Stimulated activated CD4-positive, alpha-beta T cell treated with anti-CD3 and anti-CD28 coated beads, Interleukin-1b, Interleukin-23, amount 100 ng/mL, for 4 hours (primary cell): Measurements from ENCODE around the gene UBTF.

Experiments used
- DNase-seq, 2 donors: peaks; one replicate each; pipeline ENCODE4 v3.0.0-alpha.2; 2020; ENCODE audit warnings: low read depth in 2 of 2

UBTF gene, protein sequence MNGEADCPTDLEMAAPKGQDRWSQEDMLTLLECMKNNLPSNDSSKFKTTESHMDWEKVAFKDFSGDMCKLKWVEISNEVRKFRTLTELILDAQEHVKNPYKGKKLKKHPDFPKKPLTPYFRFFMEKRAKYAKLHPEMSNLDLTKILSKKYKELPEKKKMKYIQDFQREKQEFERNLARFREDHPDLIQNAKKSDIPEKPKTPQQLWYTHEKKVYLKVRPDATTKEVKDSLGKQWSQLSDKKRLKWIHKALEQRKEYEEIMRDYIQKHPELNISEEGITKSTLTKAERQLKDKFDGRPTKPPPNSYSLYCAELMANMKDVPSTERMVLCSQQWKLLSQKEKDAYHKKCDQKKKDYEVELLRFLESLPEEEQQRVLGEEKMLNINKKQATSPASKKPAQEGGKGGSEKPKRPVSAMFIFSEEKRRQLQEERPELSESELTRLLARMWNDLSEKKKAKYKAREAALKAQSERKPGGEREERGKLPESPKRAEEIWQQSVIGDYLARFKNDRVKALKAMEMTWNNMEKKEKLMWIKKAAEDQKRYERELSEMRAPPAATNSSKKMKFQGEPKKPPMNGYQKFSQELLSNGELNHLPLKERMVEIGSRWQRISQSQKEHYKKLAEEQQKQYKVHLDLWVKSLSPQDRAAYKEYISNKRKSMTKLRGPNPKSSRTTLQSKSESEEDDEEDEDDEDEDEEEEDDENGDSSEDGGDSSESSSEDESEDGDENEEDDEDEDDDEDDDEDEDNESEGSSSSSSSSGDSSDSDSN

GRCh38 chr17:44219616-44220212 lies at the start of gene UBTF:
Gene UBTF (minus strand): TSS chr17:44219675. CDS start chr17:44218229, 1,446 bp downstream.
- DNase-seq = peak; percentile 56 to 58

DNA sequence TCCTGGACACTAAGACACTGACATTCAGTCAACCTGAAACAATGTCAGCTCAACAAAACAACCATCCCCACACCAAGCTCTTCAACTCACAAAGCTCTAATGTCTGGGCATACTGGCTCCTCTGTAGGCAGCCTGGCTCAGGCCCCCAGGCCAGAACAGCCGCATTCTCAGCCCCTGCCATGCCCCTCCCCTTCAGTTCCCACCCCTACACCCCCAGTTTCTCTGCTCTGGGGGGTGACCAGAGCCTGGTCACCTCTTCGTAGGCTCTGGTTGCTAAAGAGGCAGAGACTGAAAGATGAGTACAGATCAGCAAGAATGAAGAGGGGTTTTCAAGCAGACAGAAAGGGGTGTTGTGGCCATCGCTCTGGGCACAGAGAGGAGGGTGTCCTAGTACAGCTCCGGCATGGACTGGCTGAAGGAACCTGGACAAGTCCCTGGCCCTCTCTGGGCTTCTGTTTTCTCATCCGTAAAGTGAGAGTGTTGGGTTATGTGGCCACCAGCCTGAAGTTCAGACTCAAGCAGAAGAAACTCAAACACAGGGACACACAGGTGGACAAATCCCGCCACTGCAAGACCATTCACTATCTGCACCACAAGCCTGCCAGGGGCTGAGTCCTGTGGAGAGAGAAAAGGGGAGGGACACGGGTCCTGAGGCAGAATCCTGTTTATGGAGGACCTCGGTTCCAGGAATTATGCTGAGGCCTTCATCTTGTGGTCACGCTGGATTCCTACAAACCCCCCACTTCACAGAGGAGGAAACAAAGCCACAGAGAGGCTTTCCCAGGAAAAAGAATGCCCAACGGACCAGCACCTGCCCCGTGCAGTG lies 49.4 kb upstream of the UBTF start:
- DNase-seq = no peak

GRCh38 chr17:44267818-44268490 lies 48.5 kb upstream of the UBTF start, which contains the start of gene SLC4A1:
Gene SLC4A1 (minus strand): TSS chr17:44268135. CDS start chr17:44262866, 5,269 bp downstream.
- DNase-seq = no peak

DNA sequence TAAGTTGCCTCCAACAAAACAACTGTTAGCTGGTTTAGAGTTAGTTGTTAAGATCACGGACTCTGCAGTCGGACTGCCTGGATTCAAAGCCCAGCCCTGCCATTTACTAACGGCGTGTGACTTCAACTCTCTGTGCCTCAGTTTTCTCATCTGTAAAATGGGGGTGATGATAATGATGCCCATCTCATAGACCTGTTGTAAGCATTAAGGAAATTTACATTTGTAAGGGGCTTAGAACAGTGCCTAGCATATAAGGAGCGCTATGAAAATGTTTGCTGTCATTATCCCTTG lies 47.6 kb upstream of the UBTF start:
- DNase-seq = no peak

DNA sequence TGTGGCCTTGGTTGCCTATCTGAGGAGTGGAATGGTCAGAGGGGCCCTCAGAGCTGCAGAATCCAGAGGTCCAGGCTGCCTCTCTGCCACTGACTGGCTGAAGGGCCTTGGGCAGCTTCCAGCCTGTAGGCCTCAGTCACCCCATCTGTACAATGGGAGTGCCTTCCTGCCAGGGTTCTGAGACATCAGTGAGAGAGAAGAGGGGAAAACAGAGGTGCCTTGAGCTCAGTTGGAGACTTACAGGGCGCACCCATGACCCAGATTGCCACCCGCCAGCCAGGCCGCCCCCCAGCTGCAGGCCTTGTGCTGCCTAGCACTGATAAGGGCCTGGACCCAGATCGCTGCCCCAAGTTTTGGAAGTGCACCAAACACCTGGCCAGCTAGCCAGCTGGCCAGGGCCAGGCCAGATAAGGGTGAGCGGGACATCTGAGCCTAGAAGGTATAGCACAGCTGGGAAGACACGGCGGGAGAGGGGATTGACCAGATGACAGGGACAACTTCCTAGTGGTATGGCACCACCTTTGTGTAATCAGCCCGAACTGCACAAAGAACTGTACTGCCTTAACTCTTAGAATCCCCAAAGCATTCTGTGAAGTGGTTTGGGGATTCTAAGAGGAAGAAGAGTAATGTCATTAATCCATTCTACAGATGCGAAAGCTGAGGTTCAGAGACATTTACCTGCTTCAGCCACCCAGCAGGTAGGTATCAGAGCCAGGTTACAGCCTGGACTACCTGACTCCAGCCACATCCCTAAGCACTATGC lies 47.1 kb upstream of the UBTF start:
- DNase-seq = no peak

- no peak for DNase-seq
Measured at GRCh38 chr17:44263345-44263902, 43.9 kb upstream of the UBTF start.

DNA sequence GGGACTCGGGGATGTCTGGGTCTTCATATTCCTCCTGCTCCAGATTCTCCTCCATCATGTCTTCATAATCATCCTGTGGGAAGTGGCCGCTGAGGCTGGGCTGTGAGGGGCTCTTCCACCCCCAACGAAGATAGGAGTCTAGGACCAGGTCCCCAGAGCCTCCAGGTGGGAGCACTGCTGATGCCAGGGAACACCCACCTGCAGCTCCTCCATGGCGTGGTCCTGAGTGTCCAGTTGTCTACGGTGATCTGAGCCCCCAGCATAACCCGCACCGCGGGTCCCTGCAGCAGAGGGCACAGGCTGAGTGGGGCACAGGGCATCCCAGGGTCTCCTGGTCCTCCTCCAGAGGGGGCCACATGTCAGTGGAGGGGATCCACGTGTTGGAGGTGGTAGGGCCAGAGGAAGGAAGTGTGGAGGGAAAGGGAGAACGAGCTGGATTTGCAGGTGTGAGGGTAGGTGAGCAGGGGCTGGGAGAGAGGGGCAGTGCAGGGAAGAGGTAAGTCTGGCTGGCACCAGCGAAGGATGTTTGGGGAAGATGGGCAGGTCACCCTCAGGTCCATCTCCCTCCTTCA lies 43.3 kb upstream of the UBTF start:
- no peak for DNase-seq

- no peak for DNase-seq
Measured at GRCh38 chr17:44260296-44260695, 40.8 kb upstream of the UBTF start.

DNA sequence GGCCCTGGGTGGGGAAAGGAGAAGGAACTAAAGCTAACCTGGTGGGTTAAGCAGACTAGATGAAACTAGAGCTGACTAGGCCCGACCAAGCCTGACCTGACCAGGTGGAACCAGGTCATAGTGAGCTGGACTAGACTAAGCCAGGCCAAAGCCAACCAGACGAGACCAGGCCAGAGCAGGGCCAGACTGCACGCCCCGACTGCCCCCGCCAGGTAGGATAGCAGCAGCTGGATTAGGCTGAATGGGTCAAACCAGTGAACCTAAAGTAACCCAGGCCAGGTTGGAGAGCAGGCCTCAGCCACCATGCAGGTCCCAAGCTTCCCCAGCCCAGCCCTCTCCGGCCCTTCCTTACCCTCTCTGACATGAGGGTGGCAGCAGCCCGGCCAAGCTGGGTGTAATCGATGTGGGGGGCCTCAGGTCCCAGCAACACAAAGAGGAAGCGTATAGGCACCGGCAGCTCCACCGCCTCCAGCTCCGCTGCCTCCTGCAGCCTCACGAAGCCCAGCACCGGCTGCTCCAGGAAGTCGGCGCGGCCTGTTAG lies 39.4 kb upstream of the UBTF start:
- DNase-seq = no peak

- DNase-seq = no peak
Measured at GRCh38 chr17:44257815-44258760, 38.6 kb upstream of the UBTF start.

- no peak for DNase-seq
Measured at GRCh38 chr17:44256671-44257070, 37.2 kb upstream of the UBTF start.

- DNase-seq = no peak
Measured at GRCh38 chr17:44255915-44256314, 36.4 kb upstream of the UBTF start.

GRCh38 chr17:44254361-44255095 lies 35.1 kb upstream of the UBTF start:
- no peak for DNase-seq

GRCh38 chr17:44253006-44253405 lies 33.5 kb upstream of the UBTF start:
- no peak for DNase-seq

GRCh38 chr17:44251062-44251461 lies 31.6 kb upstream of the UBTF start:
- no peak for DNase-seq

DNA sequence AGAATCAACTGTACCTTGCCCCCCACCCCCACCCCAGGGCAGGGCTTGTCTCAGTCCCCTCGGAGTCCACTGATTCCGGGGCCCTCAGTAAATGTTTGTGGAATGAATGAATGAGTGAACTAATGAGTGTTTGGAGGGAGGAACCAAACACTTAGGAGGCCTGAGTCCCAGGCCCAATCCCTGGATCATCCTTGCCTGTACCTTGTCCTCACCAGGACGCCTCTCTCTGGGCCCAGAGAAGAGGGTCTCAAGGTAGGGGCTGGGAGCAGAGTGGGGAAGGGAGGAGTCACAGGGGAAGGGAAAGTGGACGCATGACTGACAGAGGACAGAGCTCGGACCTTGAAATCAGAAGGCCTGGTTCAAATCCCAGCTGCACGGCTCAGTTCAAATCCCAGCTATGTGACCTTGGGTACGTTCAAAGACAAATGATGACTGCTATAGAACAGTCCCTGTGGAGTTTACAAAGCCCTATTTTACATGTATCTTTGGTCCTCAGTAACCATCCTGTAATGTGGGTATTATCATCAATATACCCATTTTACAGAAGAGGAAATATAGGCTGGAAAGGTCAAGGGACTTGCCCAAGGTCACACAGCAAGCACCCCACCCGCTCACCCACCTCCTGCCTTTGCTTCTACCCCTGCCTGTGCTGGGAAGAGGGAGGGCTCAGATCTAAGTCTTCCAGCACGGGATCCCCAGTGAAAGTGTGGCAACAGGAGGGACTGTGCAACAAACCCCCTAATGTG lies 30.2 kb upstream of the UBTF start:
- no peak for DNase-seq
